Measurements from ENCODE around the gene FAM187B.
"Not testable (repeated sequence)": the region's sequence is repeated elsewhere in the genome, so short reads cannot be mapped to it uniquely, and the experiment has no call there.

Gene FAM187B

DNA sequence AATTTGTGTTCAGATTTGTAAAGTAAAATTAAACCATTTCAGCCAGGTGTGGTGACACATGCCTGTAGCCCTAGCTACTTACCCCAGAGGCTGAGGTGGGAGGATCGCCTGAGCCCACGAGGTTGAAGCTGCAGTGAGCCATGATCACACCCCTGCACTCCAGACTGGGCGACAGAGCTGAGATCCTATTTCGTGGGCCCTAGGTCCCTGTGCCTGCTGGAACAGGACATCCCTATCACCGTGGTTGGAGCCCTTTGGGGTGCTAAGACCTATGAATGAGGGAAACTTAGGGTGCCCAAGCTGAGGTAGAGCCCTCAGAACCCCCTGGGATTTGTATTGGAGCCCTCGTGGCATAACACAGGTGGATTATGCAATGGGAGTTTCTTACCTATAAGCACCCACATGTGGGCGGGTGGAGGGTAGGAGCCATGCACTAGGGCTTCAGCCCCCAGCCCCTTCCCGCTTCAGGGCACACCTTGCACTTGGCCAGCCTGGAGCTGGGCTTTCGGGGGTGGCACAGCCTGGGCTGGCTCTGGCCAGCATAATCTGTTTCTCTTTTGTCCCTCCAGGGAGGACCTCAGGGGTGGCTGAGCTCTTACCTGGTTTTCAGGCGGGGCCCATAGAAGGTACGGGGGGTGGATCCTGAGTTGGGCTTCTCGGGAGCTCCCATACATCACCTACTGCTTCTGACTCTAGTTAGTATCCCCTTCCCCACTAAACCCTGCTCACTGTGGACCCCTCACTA, 33.0 kb upstream of the FAM187B start:
- DNase-seq: no peak

DNA sequence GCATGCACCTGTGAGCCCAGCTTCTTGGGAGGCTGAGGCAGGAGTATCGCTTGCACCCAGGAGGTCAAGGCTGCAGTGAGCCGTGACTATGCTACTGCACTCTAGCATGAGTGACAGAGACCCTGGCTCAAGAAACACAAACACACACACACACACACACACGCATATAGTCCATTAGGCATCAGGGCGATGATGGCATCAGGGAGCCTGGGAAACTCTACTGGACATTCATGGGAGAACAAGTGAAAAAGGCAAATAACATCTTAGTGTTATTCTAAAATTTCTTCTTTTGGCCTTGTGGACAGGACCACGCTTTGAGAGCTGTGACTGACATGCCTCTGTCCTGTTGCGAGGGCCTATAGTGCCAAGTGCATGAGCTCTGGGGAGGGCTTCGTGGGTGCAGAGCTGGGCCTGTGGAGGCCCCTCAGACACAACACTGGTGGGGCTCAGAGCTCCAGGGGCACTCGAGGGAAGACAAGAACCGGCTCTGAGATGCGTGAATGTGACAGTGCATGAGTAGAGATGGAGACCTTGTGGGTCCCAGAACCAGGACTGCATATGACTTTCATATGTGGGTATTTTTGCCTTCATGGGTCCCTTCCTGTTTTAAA, 32.3 kb upstream of the FAM187B start:
- no peak for DNase-seq

DNA sequence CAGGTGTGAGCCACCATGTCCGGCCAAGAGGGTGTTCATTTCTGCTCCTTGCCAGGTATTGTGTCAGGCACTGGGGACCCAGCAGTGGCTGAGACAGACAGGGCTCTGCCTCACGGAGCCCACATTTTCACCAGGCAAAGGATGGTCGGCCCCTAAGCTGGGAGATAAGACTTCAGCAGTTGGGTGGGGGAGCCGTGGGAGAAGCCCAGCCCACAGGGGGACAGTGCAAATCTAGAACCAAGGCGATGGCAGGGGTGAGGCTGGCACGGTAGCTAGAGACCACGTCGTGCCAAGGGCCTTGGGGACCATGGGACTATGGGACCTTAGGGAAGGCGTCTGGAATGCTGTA, 28.5 kb upstream of the FAM187B start:
- DNase-seq: no peak

DNA sequence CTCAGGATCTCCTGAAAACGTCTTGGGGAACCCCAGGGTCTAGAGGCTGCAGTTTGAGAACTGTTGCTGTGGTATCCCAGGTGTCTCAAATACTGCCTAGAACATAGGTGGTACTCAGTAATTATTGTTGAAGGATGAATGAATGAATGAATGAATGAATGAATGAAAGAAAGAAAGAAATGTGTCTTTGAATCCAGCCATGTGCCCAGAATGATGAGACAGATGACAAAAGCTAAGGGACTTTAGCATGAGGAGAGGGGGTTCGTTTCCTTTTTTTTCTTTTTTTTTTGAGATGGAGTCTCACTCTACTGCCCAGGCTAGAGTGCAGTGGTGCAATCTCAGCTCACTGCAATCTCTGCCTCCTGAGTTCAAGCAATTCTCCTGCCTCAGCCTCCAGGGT, 28.0 kb upstream of the FAM187B start:
- no peak for DNase-seq

DNA sequence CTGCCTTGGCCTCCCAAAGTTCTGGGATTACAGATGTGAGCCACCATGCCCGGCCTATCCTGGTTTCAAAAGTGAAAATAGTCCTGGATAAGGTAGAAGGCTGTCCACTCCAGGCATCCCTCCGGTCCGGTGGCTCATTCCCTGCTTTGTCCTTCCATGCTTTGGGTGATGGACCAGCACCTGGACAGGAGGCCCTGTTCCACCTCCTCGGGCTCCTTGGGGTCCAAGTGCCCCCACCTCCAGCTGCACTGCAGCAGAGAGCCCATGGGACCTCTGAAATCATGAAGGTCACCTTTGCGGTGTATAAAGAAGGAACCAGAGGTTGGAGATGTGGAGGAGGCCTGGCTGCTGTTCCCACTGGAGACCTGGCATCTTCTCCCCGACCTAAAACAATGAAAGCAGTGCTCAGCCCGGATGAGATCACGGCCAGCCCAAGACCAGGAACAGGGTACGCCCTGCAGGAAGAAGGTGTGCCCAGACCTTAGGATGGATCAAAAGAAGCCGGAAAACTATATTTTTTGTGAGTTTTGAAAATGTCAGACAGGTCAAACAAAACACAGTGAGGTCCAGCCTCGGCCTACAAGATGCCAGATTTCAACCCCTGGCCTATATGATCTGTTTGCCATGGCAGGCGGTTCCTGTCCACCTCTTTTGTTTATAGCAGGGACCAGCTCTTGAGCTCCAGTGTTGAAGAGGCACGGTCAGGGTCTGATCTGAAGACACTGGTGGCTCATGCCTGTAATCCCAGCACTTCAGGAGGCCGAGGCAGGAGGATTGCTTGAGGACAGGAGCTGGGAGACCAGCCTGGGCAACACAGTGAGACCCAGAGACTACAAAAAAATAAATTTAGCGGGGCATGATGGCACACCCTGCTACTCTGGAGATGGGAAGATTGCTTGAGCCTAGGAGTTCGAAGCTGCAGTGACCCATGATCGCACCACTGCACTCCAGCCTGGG, 26.1 kb upstream of the FAM187B start:
- no peak for DNase-seq

DNA sequence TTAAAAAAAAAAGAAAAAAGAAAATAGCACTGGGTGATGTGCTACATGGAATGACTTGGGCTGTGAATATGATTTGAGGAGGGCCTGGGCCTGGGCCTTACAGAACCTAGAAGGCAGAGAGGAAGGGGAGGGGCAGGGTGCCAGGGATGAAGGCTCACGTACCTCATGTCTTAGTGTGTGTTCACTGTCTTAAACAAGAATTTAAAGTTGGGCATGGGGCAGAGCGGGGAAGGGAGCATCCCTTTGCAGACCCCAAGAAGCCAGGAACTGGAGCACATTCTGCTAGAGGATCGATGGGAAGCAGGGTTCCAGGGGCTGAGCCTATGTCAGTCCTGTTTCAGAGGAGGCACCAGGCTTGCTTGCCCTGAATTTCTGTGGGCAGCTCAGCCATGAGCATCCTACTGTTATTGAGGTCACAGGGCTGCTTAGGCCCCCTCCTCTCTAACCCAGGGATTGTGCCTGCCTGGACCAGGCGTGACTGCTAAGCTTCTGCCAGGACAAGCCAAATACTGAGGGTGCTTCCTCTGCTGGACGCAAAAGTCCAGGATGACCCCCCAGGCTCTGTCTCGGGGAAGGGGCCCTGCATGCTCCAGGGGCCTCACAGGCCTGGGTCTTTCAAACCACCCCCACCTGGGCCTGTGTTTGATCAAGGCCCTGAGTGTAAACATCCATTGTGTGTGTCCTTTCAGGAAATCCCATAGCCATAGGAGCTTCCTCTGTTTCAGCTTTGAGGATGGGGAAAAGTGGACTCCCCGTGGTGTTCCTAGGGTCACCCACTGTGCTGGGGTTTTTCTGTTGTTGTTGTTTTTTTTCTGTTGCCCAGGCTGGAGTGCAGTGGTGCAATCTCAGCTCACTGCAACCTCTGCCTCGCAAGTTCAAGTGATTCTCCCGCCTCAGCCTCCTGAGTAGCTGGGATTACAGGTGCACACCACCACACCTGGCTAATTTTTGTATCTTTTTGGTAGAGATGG, 25.1 kb upstream of the FAM187B start:
- DNase-seq: no peak

DNA sequence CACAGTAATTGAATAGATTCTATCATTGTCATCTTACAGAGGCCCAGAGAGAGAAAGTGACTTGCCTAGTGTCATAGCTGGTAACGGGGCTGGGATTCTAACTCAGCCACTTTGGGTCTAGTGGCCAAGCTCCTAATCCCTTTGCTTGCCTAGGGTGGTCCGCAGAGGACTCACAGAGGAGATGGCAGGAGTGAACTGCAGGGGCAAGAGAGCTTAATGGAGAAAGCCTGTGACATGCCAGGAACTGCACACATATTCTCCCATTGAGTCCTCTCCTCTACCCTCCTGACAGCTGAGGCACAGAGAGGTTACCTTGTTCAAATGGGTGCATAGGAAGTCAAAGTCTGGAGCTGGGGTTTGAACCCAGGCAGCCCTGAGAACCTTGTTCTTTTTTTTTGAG, 22.9 kb upstream of the FAM187B start:
- no peak for DNase-seq

DNA sequence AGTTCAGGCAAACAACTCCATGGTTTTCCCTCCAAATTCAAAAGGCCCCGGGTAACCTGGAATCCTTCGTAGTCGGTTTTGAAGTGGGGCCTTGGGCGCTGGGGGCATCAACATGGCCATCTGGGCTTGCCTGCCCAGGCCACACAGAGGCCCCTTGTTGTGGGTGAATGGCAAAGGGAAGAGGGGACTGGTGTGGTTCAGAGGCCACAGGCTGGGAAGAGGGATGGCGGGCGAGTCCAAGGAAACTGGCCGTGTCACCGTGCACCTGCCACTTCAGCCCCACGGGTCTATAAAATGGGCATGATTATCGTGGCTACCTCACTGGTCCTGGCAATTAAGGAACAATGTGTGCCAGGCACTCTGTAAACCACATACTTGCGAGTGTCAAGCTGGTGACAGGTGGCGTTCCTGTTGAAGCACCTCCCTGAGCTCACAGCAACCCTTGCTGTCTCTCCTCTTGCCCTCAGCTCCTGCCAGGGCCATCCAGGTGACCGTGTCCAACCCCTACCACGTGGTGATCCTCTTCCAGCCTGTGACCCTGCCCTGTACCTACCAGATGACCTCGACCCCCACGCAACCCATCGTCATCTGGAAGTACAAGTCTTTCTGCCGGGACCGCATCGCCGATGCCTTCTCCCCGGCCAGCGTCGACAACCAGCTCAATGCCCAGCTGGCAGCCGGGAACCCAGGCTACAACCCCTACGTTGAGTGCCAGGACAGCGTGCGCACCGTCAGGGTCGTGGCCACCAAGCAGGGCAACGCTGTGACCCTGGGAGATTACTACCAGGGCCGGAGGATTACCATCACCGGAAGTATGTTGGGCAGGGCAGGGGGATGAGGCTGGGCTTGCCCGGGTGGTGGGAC, 21.5 kb upstream of the FAM187B start:
- no peak for DNase-seq

DNA sequence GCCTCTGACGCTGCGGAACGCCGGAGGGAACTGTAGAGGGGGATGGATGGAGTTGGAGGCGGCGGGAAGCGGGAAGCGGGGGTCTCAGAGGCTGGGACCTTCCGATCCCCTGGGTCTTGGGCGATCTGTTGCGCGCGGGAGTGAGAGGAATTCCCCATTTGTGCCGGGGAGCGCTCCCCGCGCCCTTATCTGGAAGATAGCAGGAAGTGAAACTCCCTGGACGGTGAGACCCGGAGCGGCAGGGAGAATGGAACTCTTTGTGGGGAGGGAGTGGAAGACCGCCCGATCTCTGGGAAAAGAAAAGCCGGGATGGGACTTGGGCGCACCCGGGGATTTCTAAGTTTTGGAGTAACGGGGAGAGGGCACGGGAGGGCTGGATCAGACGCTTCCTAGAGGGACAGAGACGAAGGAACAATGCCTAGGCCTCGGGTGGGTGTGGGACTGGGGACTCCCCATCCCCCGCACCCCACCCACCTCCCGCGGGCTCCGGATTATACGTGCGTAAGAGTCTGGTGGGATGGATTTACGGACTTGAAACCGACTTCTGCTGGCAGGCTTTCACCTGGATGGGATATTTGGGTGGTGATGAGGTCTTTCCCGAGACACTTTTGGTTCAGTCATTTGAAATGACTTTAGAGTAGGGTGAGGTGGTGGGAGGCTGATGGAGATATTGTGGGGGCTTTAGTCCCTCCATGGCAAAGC, 20.8 kb upstream of the FAM187B start:
- DNase-seq: no peak

DNA sequence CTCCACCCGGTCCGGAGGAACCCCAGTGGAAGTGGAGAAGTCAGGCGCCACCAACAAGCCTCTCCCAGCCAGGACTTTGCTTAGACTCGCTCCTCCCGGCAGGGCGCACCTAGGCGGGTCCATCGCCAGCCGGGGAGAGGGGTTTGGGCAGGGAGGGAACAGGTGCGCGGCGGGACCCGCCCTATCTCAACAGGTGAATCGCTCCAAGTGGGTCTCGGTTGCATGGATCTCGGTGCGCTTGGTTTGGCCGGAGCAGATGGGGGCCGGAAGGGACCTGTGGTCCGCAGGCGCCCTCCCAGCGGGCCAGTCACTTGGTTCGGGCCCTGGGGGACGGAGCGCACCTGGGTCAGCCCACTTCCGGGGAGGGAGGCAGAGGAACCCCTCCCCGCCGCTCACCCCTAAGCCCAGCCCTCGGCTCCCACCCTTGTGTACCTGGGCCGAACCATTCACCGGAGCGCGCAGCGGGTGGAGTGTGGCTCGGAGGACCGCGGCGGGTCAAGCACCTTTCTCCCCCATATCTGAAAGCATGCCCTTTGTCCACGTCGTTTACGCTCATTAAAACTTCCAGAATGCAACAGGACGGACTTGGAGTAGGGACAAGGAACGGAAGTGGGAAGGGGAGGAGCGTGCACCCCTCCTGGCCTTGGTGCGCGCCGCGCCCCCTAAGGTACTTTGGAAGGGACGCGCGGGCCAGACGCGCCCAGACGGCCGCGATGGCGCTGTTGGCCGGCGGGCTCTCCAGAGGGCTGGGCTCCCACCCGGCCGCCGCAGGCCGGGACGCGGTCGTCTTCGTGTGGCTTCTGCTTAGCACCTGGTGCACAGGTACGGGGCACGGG, 20.0 kb upstream of the FAM187B start, which contains the start of gene LSR:
Gene LSR (plus strand): TSS at position 693 of the 836 bp plus-strand sequence. CDS start 21 bp downstream, at position 714.
- peak; percentile 59 for DNase-seq

DNA sequence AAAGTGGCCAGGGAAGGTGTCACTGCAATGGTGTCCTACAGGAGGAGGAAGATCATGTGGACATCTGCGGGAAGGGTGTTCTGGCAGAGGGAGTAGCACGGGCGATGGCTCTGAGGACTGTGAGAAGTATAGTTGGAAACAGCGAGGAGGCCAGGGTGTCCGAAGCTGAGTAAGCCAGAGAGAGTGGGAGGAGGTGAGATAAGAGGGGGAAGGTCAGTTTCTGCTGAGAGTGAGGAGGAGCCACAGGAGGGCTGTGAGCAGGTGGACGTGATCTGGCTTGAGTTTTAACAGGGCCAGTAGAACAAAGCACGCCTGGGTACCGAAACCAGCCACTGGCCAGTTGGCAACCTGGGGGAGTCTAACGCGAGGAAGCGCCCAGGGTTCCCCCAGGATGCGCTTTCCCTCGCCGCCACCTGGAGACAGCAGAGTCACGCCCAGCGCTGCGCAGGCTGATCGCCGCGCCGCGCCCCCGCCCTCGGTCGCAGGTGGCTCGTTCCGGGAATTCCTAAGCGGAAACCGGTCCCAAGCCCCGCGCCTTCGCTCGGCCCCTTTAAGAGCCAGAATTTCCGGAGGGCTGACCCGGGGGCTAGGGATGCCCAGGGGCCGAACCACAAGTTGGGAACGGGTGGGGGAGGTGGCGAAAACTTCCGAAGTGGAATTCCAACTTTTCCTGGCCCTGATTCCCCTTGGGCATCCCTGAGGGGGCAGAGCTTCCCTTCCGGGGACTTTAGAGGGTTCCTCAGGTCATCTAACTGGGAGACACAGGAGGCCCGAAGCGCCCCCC, 19.2 kb upstream of the FAM187B start:
- no peak for DNase-seq

DNA sequence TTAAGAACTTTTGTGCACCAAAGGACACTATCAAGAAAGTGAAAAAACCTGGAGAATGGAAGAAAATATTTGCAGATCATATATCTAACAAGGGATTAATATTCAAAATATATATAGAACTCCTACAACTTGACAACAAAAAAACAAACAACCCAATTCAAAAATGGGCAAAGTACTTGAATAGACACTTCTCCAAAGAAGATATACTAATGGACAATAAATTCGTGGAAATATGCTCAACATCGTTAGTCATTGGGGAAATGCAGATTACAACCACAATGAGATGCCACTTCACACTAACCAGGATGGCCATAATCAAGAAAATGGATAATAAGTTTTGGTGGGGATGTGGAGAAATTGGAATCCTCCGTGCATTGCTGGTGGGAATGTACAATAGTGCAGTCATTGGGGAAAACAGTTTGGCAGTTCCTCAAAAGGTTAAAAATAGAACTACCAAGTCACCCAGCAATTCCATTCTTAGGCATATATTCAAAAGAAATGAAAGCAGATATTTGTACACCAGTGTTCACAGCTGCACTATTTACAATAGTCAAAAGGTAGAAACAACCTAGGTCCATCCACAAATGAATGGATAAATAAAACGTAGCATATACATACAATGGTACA, 18.0 kb upstream of the FAM187B start:
- no peak for DNase-seq

DNA sequence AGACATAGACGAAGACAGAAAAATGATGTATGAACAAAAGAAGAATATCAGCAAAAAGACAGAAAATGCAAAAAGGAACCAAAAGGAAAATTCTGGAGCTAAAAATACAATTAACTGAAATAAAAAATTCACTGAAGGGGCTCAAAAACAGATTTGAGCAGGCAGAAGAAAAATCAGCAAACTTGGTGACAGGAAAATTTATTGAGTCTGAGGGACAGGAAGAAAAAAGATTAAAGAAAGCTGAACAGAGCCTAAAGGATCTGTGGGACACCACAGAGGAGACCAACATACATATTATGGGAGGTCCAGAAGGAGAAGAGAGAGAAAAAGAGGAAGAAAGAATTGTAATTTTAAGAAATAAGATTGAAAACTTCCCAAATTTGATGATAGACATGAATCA, 12.9 kb upstream of the FAM187B start:
- no peak for DNase-seq

DNA sequence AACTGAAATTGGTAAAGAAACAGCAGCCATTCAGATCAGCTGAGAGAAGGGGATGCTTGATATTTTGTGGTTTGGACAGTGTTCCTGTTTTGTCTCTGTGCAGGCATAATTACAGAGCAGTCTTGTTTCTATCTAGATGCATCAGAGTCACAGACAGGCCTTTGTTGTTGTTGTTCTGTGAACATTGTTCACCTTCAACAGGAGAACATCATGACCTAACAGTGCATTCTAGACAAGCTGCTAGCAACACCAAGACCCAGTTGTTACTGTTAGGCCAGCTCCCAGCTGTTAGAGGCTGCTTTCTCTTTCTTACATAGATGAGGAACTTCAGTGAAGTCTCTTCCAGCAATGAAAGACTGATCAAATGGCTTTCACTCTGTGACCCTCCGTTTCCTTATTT, 11.8 kb upstream of the FAM187B start:
- DNase-seq: no peak

DNA sequence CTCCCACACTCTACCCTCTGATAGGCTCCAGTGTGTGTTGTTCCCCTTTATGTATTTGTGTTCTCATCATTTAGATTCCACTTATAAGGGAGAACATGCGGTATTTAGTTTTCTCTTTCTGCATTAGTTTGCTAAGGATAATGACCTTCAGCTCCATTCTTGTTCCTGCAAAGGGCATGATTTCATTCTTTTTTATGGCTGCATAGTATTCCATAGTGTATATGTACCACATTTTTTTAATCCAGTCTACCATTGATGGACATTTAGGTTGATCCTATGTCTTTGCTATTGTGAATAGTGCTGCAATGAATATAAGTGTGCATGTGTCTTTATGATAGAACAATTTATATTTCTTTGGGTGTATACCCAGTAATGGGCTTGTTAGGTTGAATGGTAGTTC, 11.1 kb upstream of the FAM187B start:
- DNase-seq: not testable (repeated sequence)

DNA sequence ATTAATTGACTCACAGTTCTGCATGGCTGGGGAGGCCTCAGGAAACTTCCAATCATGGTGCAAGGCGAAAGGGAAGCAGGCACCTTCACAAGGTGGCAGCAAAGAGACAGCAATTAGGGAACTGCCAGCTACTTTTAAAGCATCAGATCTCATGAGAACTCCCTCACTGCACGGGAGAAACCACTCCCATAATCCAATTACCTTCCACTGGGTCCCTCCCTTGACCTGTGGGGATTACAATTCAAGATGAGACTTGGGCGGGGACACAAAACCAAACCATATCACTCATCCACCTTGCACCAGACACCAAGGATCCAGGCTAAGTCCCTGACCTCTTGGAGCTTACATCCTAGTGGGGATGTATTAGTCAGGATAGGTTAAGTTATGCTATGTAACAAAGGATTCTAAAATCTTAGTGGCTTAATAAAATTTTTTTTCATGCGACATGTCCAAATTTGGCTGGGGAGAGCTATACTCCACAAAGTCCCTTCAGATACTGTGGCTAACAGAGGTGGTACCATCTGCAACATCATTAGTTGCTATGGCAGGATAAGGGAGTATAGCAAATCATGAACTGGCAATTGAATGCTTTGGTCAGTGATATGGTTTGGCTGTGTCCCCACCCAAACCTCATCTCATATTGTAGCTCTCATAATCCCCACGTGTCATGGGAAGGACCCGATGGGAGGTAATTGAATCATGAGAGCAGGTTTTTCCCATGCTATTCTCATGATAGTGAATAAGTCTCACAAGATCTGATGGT, 8.3 kb upstream of the FAM187B start:
- DNase-seq: no peak

DNA sequence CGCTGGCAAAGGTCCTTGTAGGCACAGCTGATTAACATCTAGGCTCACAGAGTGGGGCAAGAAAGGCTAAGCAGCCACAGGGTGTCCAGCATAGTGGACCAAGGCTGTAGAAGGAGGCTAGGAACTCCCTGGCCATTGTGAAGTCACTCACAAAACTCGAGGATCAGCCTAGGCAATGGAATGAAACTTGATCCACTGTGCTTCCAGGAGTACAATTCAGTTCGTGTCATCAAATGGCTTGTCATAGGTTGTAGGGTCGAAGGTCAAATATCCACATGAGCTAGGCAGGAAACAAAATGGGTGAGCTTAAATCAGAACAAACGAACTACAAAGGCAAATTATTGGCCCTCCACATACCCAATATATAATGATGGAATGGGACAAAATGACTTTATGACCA, 4.4 kb upstream of the FAM187B start:
- no peak for DNase-seq

All from NCI-H1436 treated with DMSO at 0.1 percent for 48 hours (cell line).